HPDE6-E6E7 (cell line): ENCODE measurements around the gene CEP85L.
A peak's percentile ranks its signal among the peaks of the same experiment; 100 is the strongest.

Source experiments
- DNase-seq: peaks from one replicate; pipeline ENCODE4 v3.0.0; 2011; ENCODE audit warnings: missing footprints; ENCODE audit errors: extremely low spot score

The CEP85L gene

GRCh38 chr6:118579786-118580185 is 71.6 kb downstream of the CEP85L start:
- no peak for DNase-seq

DNA sequence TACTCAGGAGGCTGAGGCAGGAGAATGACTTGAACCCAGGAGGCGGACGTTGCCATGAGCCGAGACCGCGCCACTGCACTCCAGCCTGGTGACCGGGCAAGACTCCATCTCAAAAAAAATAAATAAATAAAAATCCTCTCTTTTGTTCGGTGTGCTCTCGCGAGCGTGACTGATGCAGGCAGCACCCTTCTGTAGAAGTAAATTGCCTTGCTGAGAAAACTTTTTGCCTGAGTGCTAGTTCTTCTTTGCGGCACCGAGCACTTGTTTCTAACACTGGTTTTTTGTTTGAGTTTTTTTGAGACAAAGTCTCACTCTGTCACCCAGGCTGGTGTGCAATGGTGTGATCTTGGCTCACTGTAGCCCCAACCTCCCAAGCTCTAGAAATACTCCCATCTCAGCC is 72.8 kb downstream of the CEP85L start:
- no peak for DNase-seq

DNA sequence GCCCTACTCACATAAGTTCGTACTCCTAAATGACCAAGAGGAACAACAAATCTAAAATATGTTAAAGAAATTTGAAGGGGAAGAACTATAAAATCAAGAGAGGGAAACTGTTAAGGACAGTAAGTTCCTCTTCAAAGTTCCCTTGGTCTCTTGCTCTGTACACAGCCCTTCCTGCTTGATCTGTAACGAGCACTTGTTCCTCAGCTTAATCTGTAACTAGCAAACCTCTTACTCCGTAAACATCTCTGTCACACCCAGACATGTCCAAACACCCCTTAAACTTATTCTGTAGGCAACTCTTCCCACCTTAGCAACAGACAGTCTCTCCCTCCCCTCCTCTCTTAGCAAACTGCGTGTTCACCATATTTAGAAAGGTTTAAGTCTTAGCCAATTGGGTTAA is 73.4 kb downstream of the CEP85L start:
- DNase-seq = no peak

DNA sequence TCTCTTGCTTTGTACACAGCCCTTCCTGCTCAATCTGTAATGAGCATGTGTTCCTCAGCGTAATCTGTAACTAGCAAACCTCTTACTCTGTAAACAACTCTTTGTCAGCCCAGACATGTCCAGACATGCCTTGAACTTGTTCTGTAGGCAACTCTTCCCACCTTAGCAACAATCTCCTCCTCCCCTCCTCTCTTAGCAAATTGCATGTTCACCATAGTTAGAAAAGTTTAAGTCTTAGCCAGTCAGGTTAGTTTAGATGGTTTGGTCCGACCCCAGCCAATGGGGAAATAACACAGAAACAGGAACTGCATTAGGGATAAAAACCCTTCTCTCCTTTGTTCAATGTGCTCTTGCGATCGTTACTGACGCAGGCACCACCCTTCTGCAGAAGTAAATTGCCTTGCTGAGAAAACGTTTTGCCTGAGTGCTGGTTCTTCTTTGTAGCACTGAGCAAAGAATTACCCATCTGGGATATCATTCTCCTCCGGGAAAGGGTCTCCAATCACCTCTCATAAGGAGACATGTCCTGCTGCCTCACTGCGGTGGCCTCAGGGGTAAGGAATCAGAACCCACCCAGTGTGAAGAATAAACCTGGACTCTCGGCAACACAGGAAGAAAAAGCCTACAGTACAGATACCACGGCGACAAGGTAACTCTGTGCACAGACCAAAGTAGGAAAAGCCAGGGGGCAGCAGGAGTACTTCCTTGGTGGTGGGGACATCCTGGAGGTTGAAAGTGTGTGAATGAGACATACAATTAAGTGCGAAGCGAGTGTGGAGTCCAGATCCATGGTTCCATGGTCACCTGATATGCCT is 77.1 kb downstream of the CEP85L start:
- DNase-seq = no peak

- no peak for DNase-seq
Observed at GRCh38 chr6:118571121-118571520, 80.3 kb downstream of the CEP85L start.

DNA sequence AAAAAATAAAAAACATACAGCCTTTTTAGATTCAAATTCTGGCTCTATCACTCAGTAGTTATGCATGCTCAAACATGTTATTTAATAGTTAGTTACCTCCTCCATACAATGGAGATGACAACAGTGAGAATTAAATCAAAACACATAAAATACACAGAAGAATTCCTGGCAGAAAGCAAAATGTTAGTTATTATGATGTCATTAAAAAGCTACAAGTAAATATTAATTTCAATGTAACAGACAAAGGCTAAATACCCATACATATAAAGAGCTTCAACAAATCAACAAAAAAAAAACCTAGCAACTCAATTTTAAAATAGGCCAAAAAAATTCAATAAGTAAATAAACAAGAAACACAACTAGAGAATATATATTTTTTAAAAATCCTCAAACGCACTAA is 81.9 kb downstream of the CEP85L start:
- DNase-seq = no peak

GRCh38 chr6:118567974-118568373 is 83.4 kb downstream of the CEP85L start:
- DNase-seq = no peak

GRCh38 chr6:118565311-118565960 is 86.0 kb downstream of the CEP85L start:
- peak; percentile 15 for DNase-seq

DNA sequence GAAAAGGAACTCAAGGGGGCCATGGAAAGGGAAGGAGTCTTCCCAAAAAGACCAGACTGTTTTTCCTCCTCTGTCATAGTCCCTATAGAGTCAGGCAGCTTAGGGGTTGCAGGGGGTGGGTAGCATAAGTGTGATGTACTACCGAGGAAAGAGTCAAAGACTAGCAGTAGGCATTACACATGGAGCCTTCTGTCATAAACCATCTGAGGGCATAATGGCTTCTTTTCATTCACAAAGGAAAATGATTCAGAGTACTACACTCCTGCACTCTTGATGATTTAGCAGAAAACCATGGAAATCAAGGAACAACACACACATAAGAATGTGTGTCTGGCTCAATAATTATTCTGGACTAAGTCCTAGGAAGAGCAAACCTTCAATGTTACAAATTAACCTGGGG is 88.4 kb downstream of the CEP85L start:
- no peak for DNase-seq

GRCh38 chr6:118562248-118562647 is 89.1 kb downstream of the CEP85L start:
- DNase-seq = no peak

DNA sequence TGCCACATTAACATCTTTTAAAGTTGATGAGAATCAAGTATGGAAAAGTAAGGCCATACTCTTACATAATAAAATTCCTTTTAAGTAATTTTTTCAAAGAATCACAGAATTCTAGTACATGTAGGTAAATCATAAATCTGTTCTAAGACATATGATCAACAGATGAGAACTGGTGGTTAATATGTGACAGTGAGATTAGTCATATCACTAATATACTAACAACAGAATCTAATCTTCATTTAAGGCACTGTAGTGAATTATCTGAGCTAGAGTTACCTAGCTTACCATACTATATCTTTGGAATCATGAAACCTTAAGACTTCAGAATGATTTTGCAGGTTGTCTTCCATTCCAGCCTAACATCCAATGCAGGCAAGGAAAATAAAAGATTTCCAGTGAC is 91.7 kb downstream of the CEP85L start:
- DNase-seq = no peak

GRCh38 chr6:118558464-118559217 is 92.8 kb downstream of the CEP85L start:
- DNase-seq = no peak

DNA sequence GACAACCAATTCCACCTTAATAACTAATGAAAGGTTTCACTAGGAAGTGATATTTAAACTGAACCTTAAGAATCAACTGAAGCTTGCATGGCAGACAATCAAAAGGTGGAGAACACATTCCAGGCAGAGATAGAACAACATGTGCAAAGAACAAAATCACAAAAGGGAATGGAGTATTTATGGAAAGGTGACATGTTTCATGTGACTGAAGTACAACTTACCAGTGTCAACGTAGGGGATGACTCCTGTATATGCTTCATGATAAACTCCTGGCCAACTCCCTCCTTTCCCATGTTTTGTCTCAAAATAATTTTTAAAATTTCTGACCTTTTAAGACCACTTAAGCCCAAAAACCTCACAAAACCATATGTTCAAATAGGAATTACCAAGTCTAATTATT is 96.7 kb downstream of the CEP85L start:
- DNase-seq = no peak

DNA sequence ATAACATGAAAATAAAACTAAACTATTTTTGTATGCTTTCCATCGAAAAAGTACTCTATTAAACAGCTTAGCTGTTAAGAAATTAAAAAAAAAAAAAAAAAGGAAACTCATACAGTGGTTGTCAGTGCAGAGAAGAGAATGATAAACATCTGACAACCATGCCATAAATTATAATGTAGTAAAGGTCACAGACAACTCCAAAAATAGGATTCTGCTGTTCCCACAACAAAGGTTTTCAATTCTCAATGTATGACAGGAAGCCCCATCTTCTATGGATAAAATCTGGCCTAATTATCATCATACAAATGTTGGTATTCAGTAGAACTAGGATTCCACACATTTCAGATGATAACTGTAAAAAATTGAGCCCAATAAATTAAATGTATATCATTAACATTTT is 98.3 kb downstream of the CEP85L start:
- DNase-seq = no peak

GRCh38 chr6:118551063-118552053 is 100.0 kb downstream of the CEP85L start:
- DNase-seq = peak; percentile 12

DNA sequence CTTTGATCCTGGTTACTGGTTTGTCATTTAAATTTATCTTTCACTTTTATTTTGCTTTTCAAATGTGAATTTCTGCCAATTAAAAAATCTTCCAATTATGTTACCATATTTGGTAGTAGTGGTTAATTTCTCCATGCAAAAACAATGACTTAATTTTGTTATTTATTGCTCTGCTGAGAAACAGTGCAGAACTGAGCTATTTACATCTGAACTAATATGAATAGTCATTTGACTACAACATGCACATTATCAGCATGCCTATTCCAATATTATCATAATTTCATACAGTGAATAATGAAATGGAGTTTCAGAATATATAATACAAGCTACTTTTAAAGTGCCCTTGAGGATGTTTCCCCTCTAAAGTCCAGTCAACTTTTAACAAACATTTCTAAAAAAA is 102.8 kb downstream of the CEP85L start:
- no peak for DNase-seq

DNA sequence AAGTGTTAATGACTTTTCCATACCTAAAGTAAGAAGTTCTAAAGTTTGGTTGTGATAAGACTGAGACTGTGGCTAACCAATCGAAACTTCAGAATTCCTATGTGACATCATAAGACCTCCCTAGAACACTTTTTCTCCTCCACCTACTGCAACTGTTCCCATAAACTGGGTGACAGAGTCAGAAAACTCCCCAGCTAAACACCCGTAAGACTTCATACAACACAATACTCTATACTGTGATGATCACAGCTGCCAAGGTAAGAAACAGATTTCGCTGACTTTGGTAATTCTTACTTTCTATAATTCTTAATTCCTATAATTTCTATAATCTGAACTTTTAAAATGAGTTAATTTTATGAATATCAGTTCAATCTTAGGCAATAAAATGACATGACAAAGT is 103.3 kb downstream of the CEP85L start, which contains the start of gene PLN:
TSS of gene PLN (plus strand) at position 161 of the 400 bp plus-strand sequence. CDS start 10,626 bp downstream, outside the sequence.
- DNase-seq = no peak

- no peak for DNase-seq
Observed at GRCh38 chr6:118546880-118547218, 104.5 kb downstream of the CEP85L start.

- DNase-seq = no peak
Observed at GRCh38 chr6:118546164-118546879, 105.1 kb downstream of the CEP85L start.

GRCh38 chr6:118544105-118544504 is 107.3 kb downstream of the CEP85L start:
- DNase-seq = no peak
